Osteocyte (in vitro differentiated cells): ENCODE results near the gene XRCC2. TPM values are rescaled to one million over a fixed set of nuclear protein-coding genes. Genes with fewer than 3 reads are reported as not detected.

ENCODE experiments used
- DNase-seq: peaks from one replicate; pipeline ENCODE4 v3.0.0; 2021; ENCODE audit warnings: mixed read lengths; ENCODE audit not compliant: unreplicated experiment; ENCODE audit errors: extremely low spot score
- H3K27ac Mint-ChIP-seq: one replicate; pipeline ENCODE4 v1.8.0; 2021; ENCODE audit warnings: mild to moderate bottlenecking, mixed read lengths; ENCODE audit not compliant: unreplicated experiment
- H3K27me3 Mint-ChIP-seq: one replicate; pipeline ENCODE4 v1.8.0; 2021; ENCODE audit warnings: mixed read lengths; ENCODE audit not compliant: unreplicated experiment
- H3K36me3 Mint-ChIP-seq: one replicate; pipeline ENCODE4 v1.8.0; 2021; ENCODE audit warnings: mixed read lengths; ENCODE audit not compliant: unreplicated experiment
- H3K4me1 Mint-ChIP-seq: one replicate; pipeline ENCODE4 v1.8.0; 2021; ENCODE audit warnings: mixed read lengths; ENCODE audit not compliant: unreplicated experiment
- H3K4me3 Mint-ChIP-seq: one replicate; pipeline ENCODE4 v1.8.0; 2021; ENCODE audit warnings: mild to moderate bottlenecking, moderate library complexity, mixed read lengths; ENCODE audit not compliant: unreplicated experiment
- H3K9me3 Mint-ChIP-seq: one replicate; pipeline ENCODE4 v1.8.0; 2021; ENCODE audit warnings: mixed read lengths; ENCODE audit not compliant: unreplicated experiment
- total RNA-seq: library from RNA; stranded (reverse); gene quantifications from 2 replicates; pipeline ENCODE4 v1.2.1, GENCODE V29; 2021
- TF ChIP-seq, protein P1 (sequence below): fragments of 200-600 bp; sonication (generic); IDR thresholded peaks from 2 replicates; pipeline ENCODE4 v1.5.0; 2021; ENCODE audit warnings: antibody characterized with exemption, mild to moderate bottlenecking, moderate library complexity

XRCC2 gene
- total RNA-seq, 1 donor from 2014 or later, result 1.4 TPM

DNA sequence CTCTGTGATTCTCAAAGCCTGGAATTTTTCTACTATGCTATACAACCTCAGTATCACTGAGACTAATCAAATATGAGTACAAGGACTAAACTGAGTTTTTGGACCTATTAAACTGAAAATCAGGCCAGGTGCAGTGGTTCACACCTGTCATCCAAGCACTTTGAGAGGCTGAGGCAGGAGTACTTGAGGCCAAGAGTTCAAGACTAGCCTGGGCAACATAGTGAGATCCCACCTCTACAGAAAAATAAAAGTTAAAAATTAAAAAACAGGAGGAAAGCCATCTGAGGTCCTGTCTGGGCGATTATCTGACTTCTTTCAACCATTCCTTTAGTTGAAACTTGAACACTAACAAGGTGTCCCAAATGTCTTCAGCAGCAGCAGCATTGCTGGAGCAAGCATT is 7.0 kb downstream of the XRCC2 start:
- H3K4me3 Mint-ChIP-seq, result no peak overlapping the region
- no peak for DNase-seq
- H3K4me1 Mint-ChIP-seq, result no peaks in the 10 kb centered on the region
- no peaks in the 10 kb centered on the region for H3K9me3 Mint-ChIP-seq
- H3K27me3 Mint-ChIP-seq, result no peaks in the 10 kb centered on the region
- no peaks in the 10 kb centered on the region for H3K36me3 Mint-ChIP-seq
- no peak overlapping the region for H3K27ac Mint-ChIP-seq
- TF ChIP-seq, protein P1, sequence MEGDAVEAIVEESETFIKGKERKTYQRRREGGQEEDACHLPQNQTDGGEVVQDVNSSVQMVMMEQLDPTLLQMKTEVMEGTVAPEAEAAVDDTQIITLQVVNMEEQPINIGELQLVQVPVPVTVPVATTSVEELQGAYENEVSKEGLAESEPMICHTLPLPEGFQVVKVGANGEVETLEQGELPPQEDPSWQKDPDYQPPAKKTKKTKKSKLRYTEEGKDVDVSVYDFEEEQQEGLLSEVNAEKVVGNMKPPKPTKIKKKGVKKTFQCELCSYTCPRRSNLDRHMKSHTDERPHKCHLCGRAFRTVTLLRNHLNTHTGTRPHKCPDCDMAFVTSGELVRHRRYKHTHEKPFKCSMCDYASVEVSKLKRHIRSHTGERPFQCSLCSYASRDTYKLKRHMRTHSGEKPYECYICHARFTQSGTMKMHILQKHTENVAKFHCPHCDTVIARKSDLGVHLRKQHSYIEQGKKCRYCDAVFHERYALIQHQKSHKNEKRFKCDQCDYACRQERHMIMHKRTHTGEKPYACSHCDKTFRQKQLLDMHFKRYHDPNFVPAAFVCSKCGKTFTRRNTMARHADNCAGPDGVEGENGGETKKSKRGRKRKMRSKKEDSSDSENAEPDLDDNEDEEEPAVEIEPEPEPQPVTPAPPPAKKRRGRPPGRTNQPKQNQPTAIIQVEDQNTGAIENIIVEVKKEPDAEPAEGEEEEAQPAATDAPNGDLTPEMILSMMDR, result no peak

DNA sequence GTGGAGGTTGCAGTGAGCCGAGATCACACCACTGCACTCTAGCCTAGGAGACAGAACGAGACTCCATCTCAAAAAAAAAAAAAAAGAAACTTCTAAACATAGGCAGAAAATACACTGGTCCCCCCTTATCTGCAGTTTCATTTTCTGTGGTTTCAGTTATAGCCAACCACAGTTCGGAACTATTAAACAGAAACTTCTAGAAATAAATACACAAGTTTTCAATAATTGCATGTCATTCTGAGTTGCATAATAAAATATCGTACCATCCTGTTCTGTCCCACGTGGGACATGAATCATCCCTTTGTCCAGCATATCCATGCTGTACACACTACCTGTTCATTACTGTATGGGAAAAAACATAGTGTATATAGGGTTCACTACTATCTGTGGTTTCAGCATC is 8.0 kb downstream of the XRCC2 start:
- no peak overlapping the region for H3K4me3 Mint-ChIP-seq
- DNase-seq, result no peak
- peak overlapping the region; percentile 38 for H3K27ac Mint-ChIP-seq
- no peaks in the 10 kb centered on the region for H3K4me1 Mint-ChIP-seq
- TF ChIP-seq, protein P1, result no peak
- H3K9me3 Mint-ChIP-seq, result no peaks in the 10 kb centered on the region
- no peaks in the 10 kb centered on the region for H3K36me3 Mint-ChIP-seq
- H3K27me3 Mint-ChIP-seq, result no peaks in the 10 kb centered on the region

DNA sequence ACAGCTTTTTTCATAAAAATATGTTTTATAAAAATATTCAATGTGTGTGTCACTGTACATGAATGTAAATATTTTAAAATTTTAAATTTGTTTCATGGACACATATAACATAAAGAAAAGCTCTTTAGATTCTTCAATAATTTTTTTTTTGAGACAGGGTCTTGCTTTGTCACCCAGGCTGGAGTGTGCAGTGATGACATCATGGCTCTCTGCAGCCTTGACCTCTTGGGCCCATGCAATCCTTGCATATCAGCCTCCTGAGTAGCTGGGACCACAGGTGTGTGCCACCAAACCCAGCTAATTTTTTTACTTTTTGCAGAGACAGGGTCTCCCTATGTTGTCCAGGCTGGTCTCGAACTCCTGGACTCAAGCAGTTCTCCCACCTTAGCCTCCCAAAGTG is 9.9 kb downstream of the XRCC2 start:
- no peaks in the 10 kb centered on the region for H3K9me3 Mint-ChIP-seq
- H3K36me3 Mint-ChIP-seq, result no peaks in the 10 kb centered on the region
- DNase-seq, result no peak
- no peaks in the 10 kb centered on the region for H3K4me1 Mint-ChIP-seq
- TF ChIP-seq, protein P1, result no peak
- no peaks in the 10 kb centered on the region for H3K27me3 Mint-ChIP-seq
- no peak overlapping the region for H3K27ac Mint-ChIP-seq
- H3K4me3 Mint-ChIP-seq, result no peak overlapping the region

DNA sequence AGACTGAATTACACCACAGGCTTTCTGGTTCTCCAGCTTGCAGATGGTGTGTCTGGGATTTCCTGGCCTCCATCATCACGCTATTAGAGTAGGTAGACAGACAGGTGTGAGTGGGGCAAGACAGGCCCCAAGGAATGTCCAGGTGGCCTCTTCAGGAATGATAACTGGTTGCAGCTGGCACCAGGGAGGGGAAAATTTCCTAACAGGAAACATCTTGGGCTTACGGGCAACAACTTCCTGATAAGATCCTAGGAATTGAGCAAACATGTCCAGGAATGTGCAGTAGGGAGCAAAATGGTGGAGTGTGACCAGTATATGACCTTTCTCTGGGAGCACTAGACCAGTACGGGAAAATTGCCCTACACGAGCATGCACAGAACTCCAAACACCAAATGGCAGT is 11.3 kb downstream of the XRCC2 start:
- no peaks in the 10 kb centered on the region for H3K27me3 Mint-ChIP-seq
- DNase-seq, result no peak

DNA sequence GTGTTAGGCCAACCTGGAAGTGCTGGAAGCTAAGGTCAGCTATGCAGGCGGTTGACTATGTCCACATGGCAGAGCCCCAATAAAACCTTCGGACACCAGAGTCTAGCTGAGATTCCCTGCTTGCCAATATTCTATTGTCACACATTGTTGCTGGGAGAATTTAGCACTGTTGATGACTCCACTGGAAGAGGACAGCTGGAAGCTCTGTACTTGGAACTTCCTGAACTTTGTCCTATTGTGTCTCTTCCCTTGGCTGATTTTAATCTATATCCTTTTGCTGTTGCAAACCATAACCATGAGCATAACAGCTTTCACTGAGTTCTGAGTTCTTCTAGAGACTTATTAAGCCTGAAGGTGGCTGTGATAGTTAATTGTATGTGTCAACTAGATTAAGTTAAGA is 12.0 kb downstream of the XRCC2 start:
- no peaks in the 10 kb centered on the region for H3K27me3 Mint-ChIP-seq
- H3K9me3 Mint-ChIP-seq, result no peaks in the 10 kb centered on the region
- no peak overlapping the region for H3K4me3 Mint-ChIP-seq
- H3K36me3 Mint-ChIP-seq, result no peaks in the 10 kb centered on the region
- DNase-seq, result no peak
- H3K27ac Mint-ChIP-seq, result no peak overlapping the region
- TF ChIP-seq, protein P1, result no peak
- no peaks in the 10 kb centered on the region for H3K4me1 Mint-ChIP-seq

More for the DNA sequence above, 11.3 kb downstream of the XRCC2 start:
- Mint-ChIP-seq H3K9me3 (no peaks in the 10 kb centered on the region), H3K4me3 (no peak overlapping the region), H3K36me3 (no peaks in the 10 kb centered on the region), H3K4me1 (no peaks in the 10 kb centered on the region), H3K27ac (no peak overlapping the region)
- TF ChIP-seq, protein P1, result no peak
